Naive thymus-derived CD8-positive, alpha-beta T cell (primary cell): Measurements from ENCODE around the gene KCTD20. TPM values are rescaled to one million over a fixed set of nuclear protein-coding genes. Genes with fewer than 3 reads are reported as not detected.

Experiments
- ATAC-seq, 2 donors: fragments of 150-1000 bp; cut with Tn5 transposase in 1 of 2; sonication (Bioruptor Pico), chemical (Tn5 transposase) in 1 of 2; 1 replicate in 1 of 2; 2 replicates in 1 of 2; pipeline ENCODE4 v1.10.0; 2021; ENCODE audit warnings: mild to moderate bottlenecking in 2 of 2, moderate library complexity in 2 of 2
- POLR2A ChIA-PET: fragments of 350-600 bp; sonication (Branson Sonifier 250); formaldehyde crosslinking; loops from one replicate; lab custom pipeline; 2021; ENCODE audit warnings: antibody characterized with exemption; lab: Charles Lee
- DNase-seq, 10 donors: peaks; one replicate each; pipeline versions ENCODE4 v3.0.0 to v3.0.0-alpha.2; 2020 to 2022
- H3K27ac Mint-ChIP-seq, 10 donors: one replicate each; pipeline ENCODE4 v1.8.0; 2020 to 2022; ENCODE audit warnings: mild to moderate bottlenecking in 10 of 10, mixed read lengths in 10 of 10, moderate library complexity in 4 of 10, inconsistent platforms in 1 of 10
- H3K27me3 Mint-ChIP-seq, 5 donors: one replicate each; pipeline ENCODE4 v1.8.0; 2021 to 2022; ENCODE audit warnings: mixed read lengths in 5 of 5
- H3K36me3 Mint-ChIP-seq, 3 donors: one replicate each; pipeline ENCODE4 v1.8.0; 2020 to 2022; ENCODE audit warnings: mixed read lengths in 3 of 3, mild to moderate bottlenecking in 2 of 3, inconsistent platforms in 1 of 3
- H3K4me1 Mint-ChIP-seq, 4 donors: one replicate each; pipeline ENCODE4 v1.8.0; 2021 to 2022; ENCODE audit warnings: mixed read lengths in 4 of 4
- H3K4me3 Mint-ChIP-seq, 10 donors: one replicate each; pipeline ENCODE4 v1.8.0; 2020 to 2022; ENCODE audit warnings: mild to moderate bottlenecking in 10 of 10, mixed read lengths in 10 of 10, moderate library complexity in 6 of 10, inconsistent platforms in 1 of 10
- H3K9me3 Mint-ChIP-seq, 9 donors: one replicate each; pipeline ENCODE4 v1.8.0; 2020 to 2022; ENCODE audit warnings: mixed read lengths in 9 of 9, mild to moderate bottlenecking in 3 of 9, inconsistent platforms in 1 of 9, moderate library complexity in 1 of 9
- polyA plus RNA-seq, 3 donors: library from polyadenylated mRNA; unstranded; fragments of 300-500 nt; fragmentation: Illumina TruSeq; gene quantifications; one replicate each; pipeline ENCODE4 v1.2.3, GENCODE V29; 2021
- total RNA-seq, 8 experiments: library from RNA in 2 of 8; stranded (reverse) in 2 of 8; gene quantifications; one replicate each; pipeline ENCODE4 v1.2.3 and lab custom pipeline; 2021 to 2026

The KCTD20 gene
- total and polyA plus RNA-seq, 5 experiments from 2014 or later, result 25.0 to 35.2 (median 31.5) TPM

- peak overlapping the region in 2 of 10 donors; percentile 11 to 54 for H3K4me3 Mint-ChIP-seq
- no peak for DNase-seq
- H3K4me1 Mint-ChIP-seq, result peaks cover 8 to 51% (median 36%) of the 10 kb centered on the region in 4 donors
- POLR2A ChIA-PET, result interaction anchor here (0.8 to 4.3 kb wide), 5 partner anchors 10 to 82 kb away, joined by 3 to 19 read pairs (median 5); no protein-coding TSS in a partner anchor
- H3K27me3 Mint-ChIP-seq, result no peaks in the 10 kb centered on the region
- ATAC-seq, result peak in 1 of 2 donors; percentile 22
- H3K36me3 Mint-ChIP-seq, result peaks cover 0 to 91% (median 41%) of the 10 kb centered on the region in 3 donors
- no peaks in the 10 kb centered on the region for H3K9me3 Mint-ChIP-seq
- peak overlapping the region in 7 of 10 donors; percentile 7 to 78 (median 60) for H3K27ac Mint-ChIP-seq
Observed at GRCh38 chr6:36517408-36517807, 74.6 kb downstream of the KCTD20 start.

DNA sequence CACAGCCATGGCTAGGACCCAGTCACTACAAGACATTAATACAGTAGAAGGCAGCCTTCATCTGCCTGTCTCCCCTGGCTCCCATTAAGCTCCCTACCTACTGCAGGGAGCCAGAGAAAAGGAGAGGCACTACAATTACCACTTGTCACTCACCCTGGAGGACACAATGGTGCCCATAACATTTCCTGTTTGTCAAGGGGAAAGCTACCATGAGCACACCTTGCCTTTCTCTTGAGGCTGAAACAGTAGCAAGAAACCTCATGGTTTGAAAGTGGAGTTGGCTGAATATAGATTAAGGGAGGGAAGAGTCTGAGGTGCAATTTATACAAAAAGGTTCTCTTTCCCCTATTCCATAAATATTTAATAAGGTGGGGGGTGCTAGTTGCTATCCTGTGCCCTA lies 76.6 kb downstream of the KCTD20 start:
- no peaks in the 10 kb centered on the region for H3K9me3 Mint-ChIP-seq
- POLR2A ChIA-PET, result interaction anchor here (0.6 to 4.3 kb wide), 8 partner anchors 8 to 78 kb away, joined by 3 to 19 read pairs (median 4); no protein-coding TSS in a partner anchor
- ATAC-seq, result no peak

GRCh38 chr6:36523451-36523850 lies 80.7 kb downstream of the KCTD20 start:
- peak overlapping the region in 3 of 10 donors; percentile 19 to 34 (median 24) for H3K27ac Mint-ChIP-seq
- POLR2A ChIA-PET, result interaction anchor here (0.8 to 1.5 kb wide), 5 partner anchors 15 to 86 kb away, joined by 3 to 4 read pairs (median 3); no protein-coding TSS in a partner anchor
- H3K4me1 Mint-ChIP-seq, result peaks cover 19 to 63% (median 48%) of the 10 kb centered on the region in 4 donors
- no peak for ATAC-seq
- no peaks in the 10 kb centered on the region for H3K27me3 Mint-ChIP-seq
- H3K4me3 Mint-ChIP-seq, result no peak overlapping the region
- DNase-seq, result no peak
- H3K36me3 Mint-ChIP-seq, result peaks cover 11 to 94% (median 49%) of the 10 kb centered on the region in 3 donors
- H3K9me3 Mint-ChIP-seq, result no peaks in the 10 kb centered on the region

More for the DNA sequence above, 76.6 kb downstream of the KCTD20 start:
- no peaks in the 10 kb centered on the region for H3K27me3 Mint-ChIP-seq
- H3K4me1 Mint-ChIP-seq, result peaks cover 10 to 56% (median 37%) of the 10 kb centered on the region in 4 donors
- peak overlapping the region in 2 of 10 donors; percentile 1 to 7 for H3K4me3 Mint-ChIP-seq
- peaks cover 4 to 94% (median 50%) of the 10 kb centered on the region in 3 donors for H3K36me3 Mint-ChIP-seq
- no peak for DNase-seq
- peak overlapping the region in 8 of 10 donors; percentile 52 to 83 (median 68) for H3K27ac Mint-ChIP-seq

DNA sequence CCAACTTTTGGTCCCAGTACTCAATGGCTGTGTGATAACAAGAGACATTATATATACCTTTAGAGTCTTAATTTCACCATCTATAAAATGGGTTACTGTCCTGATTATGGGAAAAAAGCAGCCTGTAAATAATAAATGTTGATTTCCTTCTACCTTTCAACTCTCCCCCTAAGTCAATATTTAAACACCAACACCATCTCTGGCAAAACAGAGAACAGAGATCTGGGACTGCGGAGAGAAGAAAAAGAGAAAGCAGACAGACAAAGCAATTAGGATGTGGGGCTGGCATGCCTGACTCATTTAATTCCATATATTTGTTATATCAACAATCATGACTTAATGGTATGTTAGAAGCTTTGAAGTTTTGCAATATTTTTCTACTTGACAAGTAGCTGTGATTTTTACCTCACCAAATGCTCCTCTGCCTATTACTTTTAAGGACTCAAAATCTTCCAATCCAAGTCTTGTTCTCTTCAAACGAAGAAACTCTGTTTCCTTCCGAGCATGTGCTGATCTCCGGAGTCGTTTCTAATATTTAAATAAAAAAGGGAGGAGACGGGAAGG lies 81.2 kb downstream of the KCTD20 start:
- peaks cover 16 to 63% (median 48%) of the 10 kb centered on the region in 4 donors for H3K4me1 Mint-ChIP-seq
- ATAC-seq (no peak), DNase-seq (no peak)
- no peak overlapping the region for H3K4me3 Mint-ChIP-seq
- no peaks in the 10 kb centered on the region for H3K9me3 Mint-ChIP-seq
- H3K27ac Mint-ChIP-seq, result peak overlapping the region in 5 of 10 donors; percentile 4 to 37 (median 19)
- POLR2A ChIA-PET, result interaction anchor here (0.8 to 1.4 kb wide), 4 partner anchors 16 to 86 kb away, joined by 3 to 4 read pairs (median 3); no protein-coding TSS in a partner anchor
- H3K27me3 Mint-ChIP-seq, result no peaks in the 10 kb centered on the region
- H3K36me3 Mint-ChIP-seq, result peaks cover 13 to 92% (median 44%) of the 10 kb centered on the region in 3 donors

GRCh38 chr6:36524871-36525270 lies 82.1 kb downstream of the KCTD20 start:
- peaks cover 18 to 92% (median 39%) of the 10 kb centered on the region in 3 donors for H3K36me3 Mint-ChIP-seq
- no peaks in the 10 kb centered on the region for H3K27me3 Mint-ChIP-seq
- DNase-seq, result no peak
- H3K4me3 Mint-ChIP-seq, result no peak overlapping the region
- no peaks in the 10 kb centered on the region for H3K9me3 Mint-ChIP-seq
- POLR2A ChIA-PET, result no interaction called here
- ATAC-seq, result no peak
- peak overlapping the region in 4 of 10 donors; percentile 45 to 72 (median 54) for H3K27ac Mint-ChIP-seq
- H3K4me1 Mint-ChIP-seq, result peaks cover 22 to 63% (median 48%) of the 10 kb centered on the region in 4 donors

DNA sequence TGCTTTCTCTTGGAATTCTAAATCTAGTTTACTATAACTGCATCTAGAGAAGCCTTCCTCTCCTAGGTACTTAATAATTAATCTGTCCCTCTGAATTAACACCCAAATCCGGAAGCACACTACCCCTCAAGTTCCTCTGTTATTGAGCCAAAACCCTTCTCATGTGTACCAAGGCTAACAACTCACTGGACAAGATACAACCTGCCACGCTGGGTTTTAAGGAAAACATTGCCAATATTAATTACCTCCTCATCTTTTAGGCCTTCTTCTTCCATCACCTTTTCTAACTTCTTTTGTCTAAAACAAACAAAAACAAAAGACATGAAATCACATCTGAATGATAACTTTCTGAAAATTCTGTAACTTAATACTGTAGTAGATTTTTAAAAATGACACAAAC lies 82.5 kb downstream of the KCTD20 start:
- Mint-ChIP-seq H3K4me3 (peak overlapping the region in 1 of 10 donors; percentile 60), H3K9me3 (no peaks in the 10 kb centered on the region), H3K36me3 (peaks cover 18 to 90% (median 35%) of the 10 kb centered on the region in 3 donors), H3K27ac (peak overlapping the region in 6 of 10 donors; percentile 9 to 72 (median 46)), H3K27me3 (no peaks in the 10 kb centered on the region), H3K4me1 (peaks cover 22 to 60% (median 46%) of the 10 kb centered on the region in 4 donors)
- ATAC-seq (no peak), DNase-seq (no peak)
- POLR2A ChIA-PET, result no interaction called here

DNA sequence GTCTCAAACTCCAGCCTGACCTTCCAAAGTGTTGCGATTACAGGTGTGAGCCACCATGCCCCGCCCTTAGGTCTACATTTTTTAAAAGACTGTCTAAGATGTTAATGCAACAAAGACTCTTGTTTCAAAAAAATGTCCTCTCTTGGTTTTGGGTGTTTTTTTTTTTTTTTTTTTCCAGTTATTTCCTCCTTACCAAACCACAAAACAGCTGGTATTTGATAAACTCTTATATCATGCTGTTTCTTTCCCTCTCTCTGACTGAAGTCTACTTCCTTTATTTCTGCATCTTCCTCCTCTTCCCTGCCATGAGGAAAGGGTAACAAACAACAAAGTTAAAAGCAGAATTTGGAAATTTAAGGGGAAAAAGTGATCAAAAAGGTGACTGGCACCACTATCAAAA lies 83.3 kb downstream of the KCTD20 start:
- Mint-ChIP-seq H3K4me1 (peaks cover 23 to 60% (median 48%) of the 10 kb centered on the region in 4 donors), H3K36me3 (peaks cover 18 to 92% (median 30%) of the 10 kb centered on the region in 3 donors), H3K4me3 (peak overlapping the region in 2 of 10 donors; percentile 32 to 39), H3K27me3 (no peaks in the 10 kb centered on the region), H3K9me3 (no peaks in the 10 kb centered on the region), H3K27ac (peak overlapping the region in 7 of 10 donors; percentile 31 to 75 (median 56))
- ATAC-seq (no peak), DNase-seq (no peak)
- POLR2A ChIA-PET, result interaction anchor here (0.6 to 1.0 kb wide), 5 partner anchors 18 to 618 kb away, joined by 3 to 4 read pairs (median 3); no protein-coding TSS in a partner anchor

- POLR2A ChIA-PET, result interaction anchor here (0.7 to 5.6 kb wide), 6 partner anchors 10 to 76 kb away, joined by 3 to 29 read pairs (median 10); partner anchors contain the start of gene SRSF3
- H3K4me1 Mint-ChIP-seq, result peaks cover 22 to 83% (median 77%) of the 10 kb centered on the region in 4 donors
- ATAC-seq, result no peak
- H3K36me3 Mint-ChIP-seq, result peaks cover 13 to 95% (median 33%) of the 10 kb centered on the region in 3 donors
- H3K9me3 Mint-ChIP-seq, result no peaks in the 10 kb centered on the region
- no peak for DNase-seq
- peak overlapping the region in 8 of 10 donors; percentile 27 to 82 (median 60) for H3K27ac Mint-ChIP-seq
- peak overlapping the region in 6 of 10 donors; percentile 24 to 52 (median 39) for H3K4me3 Mint-ChIP-seq
- no peaks in the 10 kb centered on the region for H3K27me3 Mint-ChIP-seq
Observed at GRCh38 chr6:36533321-36533720, 90.5 kb downstream of the KCTD20 start.

DNA sequence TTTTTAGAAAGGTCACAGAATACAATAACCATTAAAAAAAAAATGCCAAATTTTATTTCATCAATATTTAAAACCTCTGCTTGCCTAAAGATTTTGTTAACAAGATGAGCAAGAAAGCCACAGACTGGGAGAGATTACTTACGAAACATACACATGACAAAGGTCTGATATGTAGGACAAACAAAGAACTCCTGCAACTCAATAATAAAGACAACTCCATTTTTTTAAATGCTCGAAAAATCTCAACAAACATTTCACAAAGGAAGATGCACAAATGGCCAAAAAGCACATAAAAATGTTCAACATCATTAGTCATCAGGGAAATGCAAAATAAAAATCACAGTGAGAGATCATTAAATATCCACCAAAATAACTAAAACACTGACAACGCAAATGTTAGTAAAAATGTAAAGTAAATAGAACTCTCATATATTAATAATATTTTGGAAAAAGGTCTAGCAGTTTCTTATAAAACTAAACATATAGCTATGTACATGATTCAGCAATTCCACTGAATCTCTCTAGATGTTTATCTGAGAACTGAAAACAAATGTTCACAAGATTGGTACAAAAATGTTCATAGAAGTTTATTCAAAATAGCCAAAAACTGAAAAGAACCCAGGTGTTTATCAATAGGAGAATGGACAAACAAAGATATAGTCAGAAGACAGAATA lies 94.2 kb downstream of the KCTD20 start:
- DNase-seq (no peak), ATAC-seq (no peak)
- peaks cover 7 to 96% (median 44%) of the 10 kb centered on the region in 3 donors for H3K36me3 Mint-ChIP-seq
- peaks cover 14 to 85% (median 78%) of the 10 kb centered on the region in 4 donors for H3K4me1 Mint-ChIP-seq
- H3K4me3 Mint-ChIP-seq, result peak overlapping the region in 8 of 10 donors; percentile 18 to 38 (median 33)
- POLR2A ChIA-PET, result interaction anchor here (0.9 to 5.6 kb wide), 4 partner anchors 9 to 59 kb away, joined by 3 to 29 read pairs (median 3); partner anchors contain the start of gene SRSF3
- H3K27me3 Mint-ChIP-seq, result no peaks in the 10 kb centered on the region
- H3K9me3 Mint-ChIP-seq, result no peaks in the 10 kb centered on the region
- peak overlapping the region in 9 of 10 donors; percentile 0 to 92 (median 83) for H3K27ac Mint-ChIP-seq

DNA sequence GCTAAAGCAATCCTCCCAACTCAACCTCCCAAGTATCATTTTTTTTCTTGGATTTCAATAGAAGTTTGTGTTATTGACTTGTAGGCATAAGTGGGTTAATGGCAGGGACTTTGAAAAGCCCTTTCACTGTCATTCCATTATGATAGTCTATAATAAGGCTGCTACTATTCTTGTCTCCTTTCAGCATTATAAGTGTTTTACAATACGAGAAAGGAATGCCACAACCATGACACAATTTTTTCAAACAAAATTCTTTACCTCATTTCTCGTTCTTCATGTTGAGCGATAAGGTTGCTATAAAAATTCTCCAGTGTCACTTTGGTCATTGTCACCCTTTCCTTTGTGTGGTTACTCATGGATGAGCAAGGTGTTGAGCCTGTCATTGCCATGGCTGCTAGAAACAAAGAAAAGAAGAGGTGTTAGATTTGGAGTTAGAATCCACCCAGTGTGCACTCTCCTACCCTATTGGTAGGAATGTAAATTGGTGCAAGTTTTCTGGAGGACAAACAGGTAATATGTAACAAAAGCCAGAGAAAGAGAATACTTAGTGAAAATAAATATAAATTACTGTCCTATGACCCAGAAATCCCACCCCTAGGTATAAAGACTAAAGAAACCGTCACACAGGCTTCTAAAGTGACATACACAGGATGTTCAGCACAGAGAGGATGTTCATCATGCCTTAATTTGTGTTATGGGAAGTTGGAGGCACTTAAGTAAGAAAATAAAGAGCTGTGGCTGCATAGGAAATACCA lies 97.2 kb downstream of the KCTD20 start:
- peaks cover 11 to 81% (median 38%) of the 10 kb centered on the region in 3 donors for H3K36me3 Mint-ChIP-seq
- peak overlapping the region; percentile 71 to 99 (median 95) for H3K27ac Mint-ChIP-seq
- ATAC-seq, result peak; percentile 65 to 86
- peak overlapping the region; percentile 57 to 100 (median 80) for H3K4me3 Mint-ChIP-seq
- no peaks in the 10 kb centered on the region for H3K27me3 Mint-ChIP-seq
- peak in 5 of 10 donors; percentile 19 to 83 (median 59) for DNase-seq
- POLR2A ChIA-PET, result interaction anchor here (0.5 to 13.0 kb wide), 8 partner anchors 9 to 1283 kb away, joined by 3 to 353 read pairs (median 3); partner anchors contain the start of gene SRSF3
- H3K4me1 Mint-ChIP-seq, result peaks cover 15 to 81% (median 72%) of the 10 kb centered on the region in 4 donors
- H3K9me3 Mint-ChIP-seq, result no peaks in the 10 kb centered on the region
